ENCODE results near the gene PARP4. TPM values are rescaled to one million over a fixed set of nuclear protein-coding genes. Genes with fewer than 3 reads are reported as not detected.
"Not testable (repeated sequence)": the region's sequence is repeated elsewhere in the genome, so short reads cannot be mapped to it uniquely, and the experiment has no call there.

The PARP4 gene
- total and polyA plus RNA-seq, 2 of the 4 experiments (the other 2 are of a cell fraction): 31.7 to 50.2 TPM

DNA sequence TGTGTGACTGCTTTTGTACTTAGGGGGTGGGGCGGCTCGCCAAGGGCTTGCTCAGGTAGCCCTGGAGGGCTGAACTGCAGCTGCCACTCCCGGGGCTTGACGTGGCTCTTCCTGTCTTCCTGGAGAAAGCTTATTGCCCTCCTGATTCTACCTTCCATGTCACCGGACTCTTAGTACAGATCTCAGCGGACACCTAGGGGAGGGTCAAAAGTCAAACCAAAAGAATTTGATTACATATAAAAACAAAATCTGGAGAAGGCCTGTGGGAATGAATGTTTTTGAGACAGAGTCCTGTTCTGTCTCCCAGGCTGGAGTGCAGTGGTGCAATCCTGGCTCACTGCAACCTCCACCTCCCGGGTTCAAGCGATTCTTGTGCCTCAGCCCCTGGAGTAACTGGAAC, 24.5 kb downstream of the PARP4 start:
- in situ Hi-C loops (cut with MboI; ENCODE audit: low sequenced_read_pairs); H2BK5ac ChIP-seq (ENCODE audit: low read depth, low read length, poor library complexity, severe bottlenecking); CTCF ChIA-PET; H2BK15ac ChIP-seq (ENCODE audit: low read depth, low read length); H3K18ac ChIP-seq (ENCODE audit: low read depth, low read length); H3K14ac ChIP-seq (replicated peaks; ENCODE audit: low read depth, low read length); H4K8ac ChIP-seq (ENCODE audit: low read depth in 2 of 2, low read length in 2 of 2); H3K56ac ChIP-seq (ENCODE audit: extremely low read depth, insufficient read depth, low read length); H3K79me1 ChIP-seq (ENCODE audit: low read depth in 1 of 2, low read length in 2 of 2); dilution Hi-C loops (cut with HindIII; ENCODE audit: low sequenced_read_pairs, unreplicated experiment); H3K27ac ChIP-seq (ENCODE audit: insufficient read depth, low read length); H2AFZ ChIP-seq (replicated peaks; ENCODE audit: low read length, poor library complexity); H3K4me2 ChIP-seq (ENCODE audit: low read depth, low read length); H3K27me3 ChIP-seq (ENCODE audit: control insufficient read depth, insufficient read depth, low read length); POLR2A ChIA-PET (ENCODE audit: unreplicated experiment); H2BK20ac ChIP-seq (ENCODE audit: low read depth, low read length); H3K9me3 ChIP-seq (ENCODE audit: control insufficient read depth, insufficient read depth, low read length); BruUV-seq (replicated peaks); H3K4me1 ChIP-seq (ENCODE audit: control insufficient read depth, insufficient read depth, low read length); DNase-seq; H4K5ac ChIP-seq (ENCODE audit: low read depth, low read length); H2AK9ac ChIP-seq (replicated peaks; ENCODE audit: low read depth, low read length, poor library complexity); H3K23ac ChIP-seq (ENCODE audit: low read depth, low read length); H3K9me1 ChIP-seq (ENCODE audit: insufficient read depth, low read length); H4K91ac ChIP-seq (ENCODE audit: insufficient read depth, low read depth, low read length); H3K9ac ChIP-seq (ENCODE audit: low read depth, low read length); ATAC-seq (ENCODE audit: low read depth); H4K20me1 ChIP-seq (ENCODE audit: insufficient read depth, low read length); intact Hi-C loops (cut with micrococcal nuclease); H2BK120ac ChIP-seq (ENCODE audit: low read depth, low read length); H3K4ac ChIP-seq (ENCODE audit: low read depth, low read length); H3K4me3 ChIP-seq (ENCODE audit: insufficient read depth, low read depth, low read length); H2AK5ac ChIP-seq (ENCODE audit: low read depth, low read length): not testable (repeated sequence)
- WGBS, 2 experiments (ENCODE audit: extremely low coverage in 2 of 2, insufficient read length in 1 of 2): no CpG with 5 or more reads among the region's 8 CpGs
- H3K36me3 ChIP-seq (ENCODE audit: control insufficient read depth, insufficient read depth, low read length): peaks cover 40% of the 10 kb centered on the region

DNA sequence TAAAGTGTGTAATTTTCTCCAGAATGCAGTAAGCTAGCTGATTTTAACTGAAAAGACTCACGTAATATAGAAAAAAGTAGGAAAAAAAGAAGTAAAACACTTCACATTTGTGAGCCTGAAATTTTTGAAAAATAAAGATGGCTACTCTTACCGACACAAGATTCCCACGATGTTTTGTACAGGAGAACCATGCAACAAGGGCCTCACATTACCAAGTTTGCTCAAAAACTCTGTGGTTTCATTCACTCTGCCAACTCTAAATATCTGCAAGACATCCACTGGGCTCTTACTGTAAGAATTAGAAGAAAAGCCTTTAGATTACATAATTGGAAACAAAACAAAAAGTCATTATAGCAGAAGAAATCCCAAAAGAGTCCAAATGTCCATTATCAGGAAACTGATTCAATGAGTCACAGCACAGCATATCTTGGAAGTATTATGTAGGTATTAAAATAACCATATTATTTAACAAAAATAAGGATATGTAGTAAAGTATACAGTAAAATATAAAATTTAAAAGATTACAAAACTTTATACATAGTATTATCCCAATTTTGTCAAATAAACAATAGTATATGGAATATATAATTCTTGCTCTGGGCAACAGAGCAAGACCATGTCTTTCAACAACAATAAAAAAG, 26.4 kb downstream of the PARP4 start:
- H3K4me1 ChIP-seq (ENCODE audit: control insufficient read depth, insufficient read depth, low read length); H3K4me2 ChIP-seq (ENCODE audit: low read depth, low read length); H2AK5ac ChIP-seq (ENCODE audit: low read depth, low read length); H3K23ac ChIP-seq (ENCODE audit: low read depth, low read length); H4K20me1 ChIP-seq (ENCODE audit: insufficient read depth, low read length); H3K4me3 ChIP-seq (ENCODE audit: insufficient read depth, low read depth, low read length); H2BK120ac ChIP-seq (ENCODE audit: low read depth, low read length); H3K14ac ChIP-seq (replicated peaks; ENCODE audit: low read depth, low read length); CTCF ChIA-PET; H3K4ac ChIP-seq (ENCODE audit: low read depth, low read length); H2AK9ac ChIP-seq (replicated peaks; ENCODE audit: low read depth, low read length, poor library complexity); H2BK15ac ChIP-seq (ENCODE audit: low read depth, low read length); BruUV-seq (replicated peaks); H3K9me1 ChIP-seq (ENCODE audit: insufficient read depth, low read length); in situ Hi-C loops (cut with MboI; ENCODE audit: low sequenced_read_pairs); H4K5ac ChIP-seq (ENCODE audit: low read depth, low read length); H3K18ac ChIP-seq (ENCODE audit: low read depth, low read length); H4K8ac ChIP-seq (ENCODE audit: low read depth in 2 of 2, low read length in 2 of 2); intact Hi-C loops (cut with micrococcal nuclease); H3K9ac ChIP-seq (ENCODE audit: low read depth, low read length); H3K27me3 ChIP-seq (ENCODE audit: control insufficient read depth, insufficient read depth, low read length); H2BK5ac ChIP-seq (ENCODE audit: low read depth, low read length, poor library complexity, severe bottlenecking); H2BK20ac ChIP-seq (ENCODE audit: low read depth, low read length); H3K79me1 ChIP-seq (ENCODE audit: low read depth in 1 of 2, low read length in 2 of 2); H3K56ac ChIP-seq (ENCODE audit: extremely low read depth, insufficient read depth, low read length); H3K27ac ChIP-seq (ENCODE audit: insufficient read depth, low read length); H2AFZ ChIP-seq (replicated peaks; ENCODE audit: low read length, poor library complexity); H3K9me3 ChIP-seq (ENCODE audit: control insufficient read depth, insufficient read depth, low read length); dilution Hi-C loops (cut with HindIII; ENCODE audit: low sequenced_read_pairs, unreplicated experiment); ATAC-seq (ENCODE audit: low read depth); H4K91ac ChIP-seq (ENCODE audit: insufficient read depth, low read depth, low read length); POLR2A ChIA-PET (ENCODE audit: unreplicated experiment); DNase-seq: not testable (repeated sequence)
- H3K36me3 ChIP-seq (ENCODE audit: control insufficient read depth, insufficient read depth, low read length): peaks cover 36% of the 10 kb centered on the region
- no CpG with 5 or more reads among the region's 3 CpGs for WGBS, 2 experiments (ENCODE audit: extremely low coverage in 2 of 2, insufficient read length in 1 of 2)

Measured in IMR-90 (cell line).